GM21528 (cell line): ENCODE measurements around the gene INPP1.
A peak's percentile ranks its signal among the peaks of the same experiment; 100 is the strongest.

ENCODE experiments used
- ATAC-seq: cut with Tn5 transposase; IDR thresholded peaks from one replicate; pipeline ENCODE4 v1.9.1; 2021; ENCODE audit warnings: mild to moderate bottlenecking, moderate library complexity; ENCODE audit not compliant: unreplicated experiment, low FRiP score

INPP1 gene

DNA sequence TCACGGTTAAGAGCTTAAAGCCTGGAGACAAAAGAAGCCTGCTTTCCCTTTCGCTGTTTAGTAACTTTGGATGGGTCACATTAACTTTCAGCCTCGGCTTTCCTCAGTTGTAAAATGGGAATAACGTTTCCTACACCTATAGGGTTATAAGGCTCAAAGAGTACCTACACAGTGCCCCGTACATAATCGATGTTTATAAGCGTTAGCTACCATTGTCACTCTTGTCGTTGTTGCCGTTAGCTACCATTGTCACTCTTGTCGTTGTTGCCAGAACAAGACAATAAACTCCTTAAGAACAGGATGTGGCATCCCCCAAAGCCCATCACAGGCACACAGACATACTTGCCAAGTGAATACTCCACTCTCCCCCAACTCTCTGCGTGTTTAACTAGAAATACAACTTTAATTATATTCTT lies 63.9 kb downstream of the INPP1 start:
- no peak for ATAC-seq

DNA sequence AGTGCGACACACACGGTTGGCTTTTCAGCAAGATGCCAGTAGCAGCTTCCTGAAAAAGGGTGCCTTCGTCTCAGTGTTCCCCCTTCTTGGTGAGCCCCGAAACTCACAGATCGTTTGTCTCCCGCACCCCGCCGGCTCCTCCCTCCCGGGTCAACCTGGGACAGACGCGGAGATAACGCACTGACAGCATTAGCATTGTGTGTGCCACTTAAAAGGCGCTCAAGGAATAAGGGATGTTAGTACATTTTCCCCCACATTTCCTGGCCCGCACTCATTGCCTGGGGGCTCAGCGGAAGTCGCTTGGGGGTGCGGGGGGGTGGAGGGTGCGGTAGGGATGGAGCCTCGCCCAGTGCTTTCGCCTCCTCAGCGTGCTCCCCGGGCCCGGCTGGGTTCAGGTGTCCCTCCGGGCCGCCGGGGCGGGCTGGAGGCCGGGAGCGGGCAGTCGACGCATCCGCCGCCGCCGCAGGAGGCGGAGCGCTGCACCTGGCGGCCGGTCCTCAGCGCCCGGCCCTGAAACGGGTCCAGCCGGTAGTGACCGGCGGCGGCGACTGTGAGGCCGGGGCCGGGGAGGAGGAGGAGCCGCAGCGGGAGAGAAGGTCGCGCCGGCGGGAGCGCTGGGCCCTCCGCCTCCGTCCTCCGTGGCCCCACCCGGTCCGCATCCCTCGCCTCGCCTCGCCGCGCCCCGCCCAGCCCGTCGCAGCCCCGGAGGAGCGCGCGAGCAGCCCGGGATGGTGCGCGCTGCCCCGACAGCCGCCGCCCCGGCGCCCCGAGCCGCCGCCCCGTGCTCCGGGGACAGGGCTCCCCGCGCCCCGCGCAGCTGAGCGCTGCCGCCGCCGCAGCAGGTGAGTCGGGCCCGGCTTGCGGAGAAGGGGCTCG lies 64.5 kb downstream of the INPP1 start, which contains the start of gene MFSD6:
TSS of gene MFSD6 (plus strand) at position 694 of the 876 bp plus-strand sequence. CDS start 27,675 bp downstream, outside the sequence.
- peak; percentile 73 for ATAC-seq

DNA sequence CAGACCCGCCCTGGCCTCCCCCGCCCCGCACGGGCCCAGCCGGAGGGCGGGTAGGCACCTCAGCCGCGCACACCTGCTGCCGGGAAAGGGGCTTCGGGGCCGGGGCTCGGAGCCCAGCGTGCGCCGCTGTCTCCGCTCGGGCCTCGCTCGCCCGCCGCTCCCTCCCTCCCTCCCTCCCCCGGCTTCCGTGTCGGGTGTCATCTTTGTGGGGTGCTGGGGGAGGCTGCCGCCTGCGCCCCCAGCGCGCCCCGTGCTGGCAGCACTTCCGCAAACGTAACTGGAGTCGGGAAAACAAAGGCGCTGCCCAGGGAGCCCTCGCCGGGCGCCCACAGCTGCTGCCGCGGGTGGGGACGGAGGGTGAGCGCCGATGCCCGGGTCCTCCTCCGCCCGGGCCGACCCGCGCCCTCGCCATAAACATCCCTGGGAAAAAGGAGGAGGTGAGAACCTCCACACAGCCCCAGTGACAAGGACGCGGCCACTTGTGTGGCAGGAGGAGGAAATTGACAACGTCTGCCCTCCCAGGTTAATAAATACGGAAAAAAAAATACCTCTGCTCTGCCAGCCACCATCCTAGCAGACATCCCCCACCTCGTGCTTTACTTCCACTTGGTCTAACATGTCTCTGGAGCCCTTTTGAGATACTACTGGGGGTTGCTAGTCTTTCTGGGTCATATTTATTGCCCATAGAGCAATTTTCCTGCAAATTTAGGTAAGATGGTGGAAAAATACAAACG lies 65.3 kb downstream of the INPP1 start:
- ATAC-seq: peak; percentile 63

DNA sequence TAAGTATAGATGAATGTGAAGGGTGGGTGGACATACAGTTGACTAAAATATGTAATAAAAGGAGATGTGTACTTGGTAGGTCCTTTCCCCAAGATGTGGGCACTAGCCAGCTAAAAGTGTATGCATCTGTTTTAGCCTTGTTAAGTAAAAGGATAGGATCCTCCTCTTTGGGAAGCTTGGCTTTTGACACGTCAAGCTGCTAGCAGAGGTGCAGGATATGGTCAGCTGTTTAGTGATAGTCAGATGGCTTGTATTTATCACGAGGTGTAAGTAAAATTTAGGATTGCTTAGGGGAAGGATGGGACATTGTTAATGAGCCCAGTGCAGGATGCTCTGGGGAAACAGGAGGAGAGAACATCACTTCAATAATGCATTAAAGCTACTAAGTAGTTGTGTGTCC lies 66.2 kb downstream of the INPP1 start:
- no peak for ATAC-seq

DNA sequence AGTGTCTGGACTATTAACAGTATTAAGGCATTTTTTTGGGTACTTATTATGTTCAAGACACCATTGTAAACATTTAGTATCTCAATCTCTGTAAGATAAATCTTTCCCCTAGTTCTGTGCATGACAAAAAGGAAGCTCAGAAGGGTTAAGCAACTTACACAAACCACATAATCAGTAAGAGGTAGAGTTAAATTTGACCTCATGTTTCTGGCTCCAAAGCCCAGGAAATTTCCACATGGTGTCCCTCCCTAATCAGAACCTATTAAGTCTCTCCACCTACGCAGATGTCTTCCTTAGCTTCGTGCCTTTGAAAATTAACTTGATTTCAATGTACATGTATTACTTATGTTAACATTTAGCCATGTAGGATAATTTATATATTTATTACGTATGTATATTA lies 66.8 kb downstream of the INPP1 start:
- no peak for ATAC-seq

DNA sequence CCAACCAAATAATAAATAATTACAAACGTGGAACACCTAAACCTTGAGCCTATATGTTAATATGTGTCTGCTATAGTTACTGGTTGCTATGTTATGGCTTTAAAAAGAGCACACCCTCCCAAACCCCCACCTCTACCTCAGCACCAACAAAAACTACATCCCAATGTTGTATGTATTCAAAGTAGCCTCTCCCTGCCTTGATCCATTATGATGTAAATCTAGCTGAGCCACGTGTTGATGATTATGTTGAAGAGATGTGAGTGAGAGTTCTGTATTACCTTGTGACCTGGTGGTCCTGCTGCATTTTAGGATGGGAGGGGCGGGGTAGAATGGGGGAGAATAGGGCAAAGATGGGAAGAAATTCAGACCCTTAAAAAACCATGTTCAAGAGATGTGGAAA lies 69.6 kb downstream of the INPP1 start:
- ATAC-seq: no peak

DNA sequence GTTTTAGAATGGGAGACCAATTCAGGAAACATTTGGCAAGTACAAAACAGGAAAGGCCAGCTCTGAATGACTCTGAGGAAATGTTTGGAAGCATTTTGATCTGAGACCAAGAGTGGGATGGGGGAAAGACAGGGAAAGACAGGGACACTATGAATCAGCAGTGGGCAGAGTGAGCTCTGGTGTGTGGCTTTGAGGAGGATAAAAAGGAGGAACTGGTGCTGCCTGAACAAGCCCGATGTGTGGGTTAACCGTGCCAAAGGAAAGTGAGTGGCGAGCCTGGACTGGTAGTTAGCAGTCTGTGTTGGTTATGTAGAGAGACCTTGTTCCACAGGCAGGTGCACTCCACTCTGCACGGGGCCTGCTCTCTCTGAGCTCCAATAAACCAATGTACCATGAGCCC lies 70.0 kb downstream of the INPP1 start:
- ATAC-seq: no peak

DNA sequence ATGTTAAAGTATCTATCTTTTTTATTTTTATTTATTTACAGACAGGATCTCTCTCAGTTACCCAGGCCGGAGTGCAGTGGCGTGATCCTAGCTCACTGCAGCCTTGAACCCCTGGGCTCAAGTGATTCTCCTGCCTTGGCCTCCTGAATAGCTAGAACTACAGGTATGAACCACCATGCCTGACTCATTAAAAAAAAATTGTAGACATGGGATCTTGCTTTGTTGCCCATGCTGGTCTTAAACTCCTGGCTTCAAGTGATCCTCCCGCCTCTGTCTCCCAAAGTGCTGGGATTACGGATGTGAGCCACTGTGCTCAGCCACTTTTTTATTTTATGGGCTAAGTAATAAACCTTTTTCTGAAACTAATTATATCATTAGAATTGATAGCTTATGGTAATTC lies 71.9 kb downstream of the INPP1 start:
- no peak for ATAC-seq

DNA sequence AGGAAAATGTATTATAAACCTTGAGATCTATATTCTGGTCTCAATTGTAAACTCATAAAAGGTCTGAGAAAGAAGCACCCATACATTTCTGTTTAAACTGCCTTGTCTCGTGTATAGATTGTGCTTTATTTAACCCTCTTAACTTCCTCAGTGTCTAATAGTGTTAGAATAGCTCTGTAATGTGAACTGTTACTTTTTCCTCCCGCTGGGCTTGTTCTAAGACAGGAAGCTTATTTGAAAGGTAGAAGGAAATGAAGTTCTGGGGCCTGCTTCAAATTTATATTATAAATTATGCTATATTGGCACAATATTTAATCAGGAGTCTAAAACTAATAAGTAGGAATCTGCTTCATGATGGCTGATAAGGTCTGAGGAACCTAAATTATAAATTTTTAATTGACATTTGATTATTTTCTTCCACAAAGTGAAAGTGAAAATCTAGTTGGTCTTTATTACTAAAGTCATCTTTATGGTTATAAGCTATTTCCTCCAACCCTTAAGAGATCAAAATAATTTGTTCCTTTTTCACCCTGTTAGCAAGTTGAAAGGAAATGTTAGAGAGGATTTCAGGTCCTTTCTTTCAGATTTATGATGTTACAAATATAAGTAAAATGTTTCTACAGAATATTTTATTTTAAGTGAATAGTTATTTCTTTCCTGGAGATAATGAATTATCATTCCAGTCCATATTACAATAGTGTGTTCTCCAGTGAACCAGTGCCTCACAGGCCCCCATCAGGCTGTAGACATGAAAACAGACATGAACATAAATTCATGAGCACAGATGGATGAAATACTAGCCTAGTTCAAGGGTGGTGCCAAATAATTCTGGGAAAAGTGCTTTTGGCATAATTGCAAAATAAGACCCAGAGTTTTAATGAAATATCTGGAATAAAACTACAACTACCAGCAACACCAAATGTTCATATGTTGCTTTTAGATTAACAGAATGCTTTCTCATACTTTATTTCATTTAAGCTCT lies 72.7 kb downstream of the INPP1 start:
- peak; percentile 50 for ATAC-seq

DNA sequence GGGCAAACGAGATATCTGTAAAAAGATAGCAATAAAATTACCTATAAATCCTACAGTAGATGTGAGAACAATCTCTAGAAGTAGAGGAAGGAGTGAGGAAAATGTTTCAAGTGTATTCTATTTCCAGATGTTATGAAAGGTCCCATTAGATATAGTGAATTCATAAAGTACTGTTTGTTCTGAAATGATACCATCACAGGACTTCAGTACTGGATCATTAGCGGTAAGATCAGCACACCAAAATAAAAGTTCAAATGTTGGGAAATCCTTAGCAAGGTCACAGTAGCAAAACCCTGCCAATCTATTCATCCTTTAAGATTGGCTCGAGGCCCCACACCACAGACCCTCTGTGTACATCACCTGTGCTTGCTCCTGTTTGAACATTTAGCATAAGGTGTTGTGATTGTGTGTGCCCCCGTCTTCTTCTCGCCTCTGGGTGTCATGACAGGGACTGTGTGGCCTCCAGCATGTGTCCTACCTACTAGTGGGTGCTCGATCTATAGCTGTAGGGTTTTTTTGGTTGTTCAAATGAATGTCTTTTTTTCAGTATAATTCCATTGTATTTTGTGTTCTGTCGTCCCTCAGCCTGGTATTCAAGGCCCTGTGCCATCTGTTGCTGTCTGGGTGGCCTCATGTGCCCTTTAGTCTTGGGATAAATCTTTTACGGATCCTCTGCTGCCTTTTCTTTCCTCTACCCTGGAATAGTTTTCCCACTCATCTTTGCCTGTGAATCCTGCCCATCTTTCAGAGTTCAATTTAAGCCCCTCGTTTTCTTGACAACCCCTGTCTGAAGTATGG lies 73.9 kb downstream of the INPP1 start:
- ATAC-seq: no peak

DNA sequence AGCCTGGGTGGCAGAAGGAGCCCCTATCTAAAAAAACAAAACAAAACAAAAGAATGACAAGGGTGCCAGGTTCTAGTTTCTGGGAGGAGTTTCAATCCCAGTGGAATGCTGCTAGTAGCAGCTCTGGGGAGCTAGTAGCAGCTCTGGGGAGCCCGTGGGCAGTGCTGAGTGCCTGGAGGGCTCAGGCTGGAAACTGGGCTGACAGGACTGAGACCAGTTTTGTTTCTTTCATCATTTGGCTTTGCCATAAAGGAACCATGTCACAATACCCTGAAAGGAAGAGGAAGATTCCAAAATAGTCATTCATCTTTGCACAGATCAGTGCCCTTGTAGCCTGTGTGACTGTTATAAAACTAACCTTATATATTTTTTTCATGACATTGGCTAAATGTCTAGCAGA lies 75.3 kb downstream of the INPP1 start:
- no peak for ATAC-seq

DNA sequence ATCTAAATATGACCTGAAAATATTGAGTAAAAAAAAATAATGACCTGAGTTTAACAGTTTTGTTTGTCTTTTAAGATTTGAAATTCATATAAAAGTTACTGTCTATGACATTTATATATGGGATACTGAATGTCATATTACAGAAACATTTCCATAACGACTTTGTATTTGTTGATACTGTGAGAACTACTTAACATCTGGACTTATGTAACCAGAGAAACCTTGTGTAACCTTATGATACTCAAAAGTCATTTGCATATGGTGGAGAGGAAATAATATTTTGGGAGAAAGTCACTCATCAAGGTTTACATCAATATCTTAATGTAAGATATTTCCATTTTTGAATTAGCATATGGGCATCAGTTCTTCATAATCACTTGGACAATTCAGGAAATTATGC lies 77.4 kb downstream of the INPP1 start:
- no peak for ATAC-seq
